GM12872 (cell line): ENCODE results near the gene CASP8AP2.

Experiments used
- TF ChIP-seq, protein P1 (sequence below): IDR thresholded peaks from 3 replicates; pipeline ENCODE4 v1.5.1; 2011; ENCODE audit warnings: low read depth, mild to moderate bottlenecking, low read length, moderate library complexity; ENCODE audit not compliant: insufficient read depth

The CASP8AP2 gene

DNA sequence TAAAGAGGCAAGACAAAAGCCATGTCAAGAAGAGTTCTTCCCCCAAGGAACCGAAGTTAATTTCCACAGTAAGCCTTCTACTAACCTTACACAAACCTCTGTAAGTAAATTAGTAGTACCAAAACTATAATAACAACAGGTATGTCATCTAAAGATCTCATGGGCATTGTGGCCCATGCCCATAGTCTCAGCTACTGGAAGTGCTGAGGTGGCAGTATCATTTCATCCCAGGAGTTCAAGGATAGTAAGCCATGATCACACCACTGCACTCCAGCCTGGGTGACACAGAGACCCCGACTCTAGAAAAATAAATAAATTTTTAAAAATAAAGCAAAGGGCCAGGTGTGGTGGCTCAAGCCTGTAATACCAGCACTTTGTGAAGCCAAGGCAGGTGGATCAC, 39.3 kb upstream of the CASP8AP2 start:
- TF ChIP-seq, protein P1, sequence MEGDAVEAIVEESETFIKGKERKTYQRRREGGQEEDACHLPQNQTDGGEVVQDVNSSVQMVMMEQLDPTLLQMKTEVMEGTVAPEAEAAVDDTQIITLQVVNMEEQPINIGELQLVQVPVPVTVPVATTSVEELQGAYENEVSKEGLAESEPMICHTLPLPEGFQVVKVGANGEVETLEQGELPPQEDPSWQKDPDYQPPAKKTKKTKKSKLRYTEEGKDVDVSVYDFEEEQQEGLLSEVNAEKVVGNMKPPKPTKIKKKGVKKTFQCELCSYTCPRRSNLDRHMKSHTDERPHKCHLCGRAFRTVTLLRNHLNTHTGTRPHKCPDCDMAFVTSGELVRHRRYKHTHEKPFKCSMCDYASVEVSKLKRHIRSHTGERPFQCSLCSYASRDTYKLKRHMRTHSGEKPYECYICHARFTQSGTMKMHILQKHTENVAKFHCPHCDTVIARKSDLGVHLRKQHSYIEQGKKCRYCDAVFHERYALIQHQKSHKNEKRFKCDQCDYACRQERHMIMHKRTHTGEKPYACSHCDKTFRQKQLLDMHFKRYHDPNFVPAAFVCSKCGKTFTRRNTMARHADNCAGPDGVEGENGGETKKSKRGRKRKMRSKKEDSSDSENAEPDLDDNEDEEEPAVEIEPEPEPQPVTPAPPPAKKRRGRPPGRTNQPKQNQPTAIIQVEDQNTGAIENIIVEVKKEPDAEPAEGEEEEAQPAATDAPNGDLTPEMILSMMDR: no peak

DNA sequence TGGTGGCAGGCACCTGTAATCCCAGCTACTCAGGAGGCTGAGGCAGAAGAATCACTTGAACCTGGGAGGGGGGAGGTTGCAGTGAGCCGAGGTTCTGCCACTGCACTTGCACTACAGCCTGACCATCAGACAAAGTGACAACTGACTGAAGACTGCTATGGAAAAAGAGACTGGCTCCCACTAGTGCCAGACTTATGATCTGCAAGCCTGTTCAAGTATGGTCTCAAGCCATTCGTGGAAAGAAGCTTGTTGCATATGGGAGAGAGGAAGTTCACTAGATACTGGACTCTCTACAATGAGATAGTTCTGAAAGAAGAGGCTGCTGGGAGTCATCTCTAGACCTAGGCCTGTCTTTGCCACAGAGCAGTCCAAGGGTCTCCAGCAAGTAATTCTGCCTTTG, 36.8 kb upstream of the CASP8AP2 start:
- TF ChIP-seq, protein P1: peak; percentile 80

DNA sequence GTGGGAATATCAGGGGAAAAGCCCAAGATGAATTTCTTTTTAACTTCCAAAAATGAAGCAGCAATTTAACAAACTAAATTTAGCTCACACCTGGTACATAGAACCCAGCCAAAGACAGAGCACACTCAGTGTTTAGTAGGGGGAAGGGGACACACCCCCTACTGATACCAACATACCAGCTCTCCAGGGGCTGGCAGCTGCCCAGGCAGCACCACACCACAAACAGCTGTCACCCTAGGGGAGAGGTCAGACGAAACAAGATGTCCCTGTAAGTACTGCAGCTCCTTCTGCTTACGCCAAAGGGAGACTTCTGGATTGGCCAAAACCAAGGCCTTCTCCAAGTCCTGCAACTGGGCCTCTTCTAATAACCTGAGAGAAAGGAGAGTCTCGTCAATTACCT, 36.1 kb upstream of the CASP8AP2 start:
- TF ChIP-seq, protein P1: no peak

DNA sequence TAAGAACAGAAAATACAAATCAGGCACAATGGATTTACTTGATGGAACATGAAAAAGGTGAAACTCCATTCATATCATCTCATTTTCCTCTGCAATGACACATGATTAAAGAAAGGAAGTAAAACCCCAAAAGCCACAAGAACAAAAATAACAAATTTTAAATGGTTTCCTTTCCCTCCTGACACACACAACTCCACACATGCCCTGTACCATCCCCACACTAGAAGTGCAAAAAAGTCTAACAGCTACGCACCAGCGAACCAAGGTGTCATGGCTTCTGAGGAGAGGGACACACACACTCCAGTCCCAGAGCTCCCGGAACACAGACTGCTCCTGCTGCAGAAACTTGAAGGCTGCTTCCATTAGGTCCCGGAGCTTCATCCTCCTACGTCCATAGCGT, 35.4 kb upstream of the CASP8AP2 start:
- TF ChIP-seq, protein P1: no peak

DNA sequence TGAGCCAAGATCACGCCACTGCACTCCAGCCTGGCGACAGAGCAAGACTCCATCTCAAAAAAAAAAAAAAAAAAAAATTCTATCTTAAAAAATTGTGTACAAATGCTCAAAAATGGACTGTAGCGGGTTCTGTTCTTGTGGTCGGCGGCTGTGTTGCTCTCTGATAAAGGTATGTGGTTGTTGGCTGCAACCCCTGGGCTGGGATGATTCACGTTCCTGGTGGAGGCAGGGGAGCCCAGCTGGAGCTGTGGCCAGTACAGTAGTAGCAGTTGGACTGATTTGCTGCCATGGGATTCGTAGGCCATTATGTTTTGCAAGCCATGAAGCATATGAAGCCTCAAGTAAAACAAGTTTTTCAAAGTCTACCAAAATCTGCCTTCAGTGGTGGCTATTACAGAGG, 32.4 kb upstream of the CASP8AP2 start:
- TF ChIP-seq, protein P1: no peak

DNA sequence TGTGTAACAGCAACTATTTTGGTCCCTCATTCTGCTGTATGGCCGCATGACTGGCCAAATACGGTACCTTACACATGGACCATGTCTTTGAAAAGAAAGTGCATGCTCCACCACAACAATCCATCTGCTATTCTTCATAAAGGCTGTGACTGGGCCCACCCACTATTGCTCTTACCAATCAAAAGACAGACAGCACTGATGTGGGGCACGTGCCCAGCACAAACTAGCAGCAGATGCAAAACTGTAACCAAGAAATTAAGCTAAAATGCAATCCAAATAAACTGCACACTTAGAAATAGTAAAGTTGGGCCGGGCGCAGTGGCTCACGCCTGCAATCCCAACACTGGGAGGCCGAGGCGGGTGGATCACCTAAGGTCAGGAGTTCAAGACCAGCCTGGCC, 30.6 kb upstream of the CASP8AP2 start:
- TF ChIP-seq, protein P1: no peak

DNA sequence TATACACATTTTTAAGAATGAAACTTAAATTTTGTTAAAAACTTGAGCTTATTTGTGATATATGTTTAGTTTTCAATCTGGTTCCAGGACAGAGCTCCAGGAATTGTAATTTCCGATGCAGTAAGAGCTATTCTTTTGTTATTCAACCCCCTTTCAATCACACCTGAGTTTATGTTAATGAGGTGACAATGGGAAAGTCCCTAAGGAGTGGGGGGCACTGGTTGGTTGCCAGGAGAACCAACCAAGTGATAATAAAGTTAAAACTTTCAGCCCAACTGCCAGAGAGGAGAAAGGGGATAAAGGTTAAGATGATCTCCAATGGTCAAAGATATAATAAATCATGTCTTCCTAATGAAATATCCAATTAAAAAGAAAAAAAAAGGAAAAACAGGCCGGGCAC, 29.9 kb upstream of the CASP8AP2 start:
- TF ChIP-seq, protein P1: no peak

DNA sequence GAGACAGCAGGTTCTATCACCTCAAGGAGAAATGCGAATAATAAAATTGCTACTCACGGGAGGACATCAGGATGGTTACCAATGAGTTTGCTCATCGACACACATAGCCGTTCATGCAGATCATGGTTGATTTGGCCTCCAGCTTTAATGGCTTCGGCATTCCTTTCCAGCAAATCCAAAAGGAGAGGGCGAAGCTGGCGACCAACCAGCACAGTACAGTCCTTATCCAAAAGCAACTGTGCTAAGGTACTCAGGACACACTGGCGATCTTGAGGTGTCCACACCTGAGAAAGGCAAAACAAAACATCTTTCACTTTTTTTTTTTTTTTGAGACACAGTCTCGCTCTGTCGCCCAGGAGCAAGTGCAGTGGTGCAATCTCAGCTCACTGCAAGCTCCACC, 26.4 kb upstream of the CASP8AP2 start:
- TF ChIP-seq, protein P1: no peak
